HK-2 (cell line): ENCODE results near the gene HIVEP3.

Experiments used
- DNase-seq: peaks from one replicate; pipeline ENCODE4 v3.0.0-alpha.2; 2018; ENCODE audit not compliant: unreplicated experiment

HIVEP3 gene

GRCh38 chr1:41517062-41517438 is 401.7 kb downstream of the HIVEP3 start:
- no peak for DNase-seq

- DNase-seq, result peak; percentile 91
These were observed 402.3 kb downstream of the HIVEP3 start for GRCh38 chr1:41516168-41517061.

- no peak for DNase-seq
These were observed 402.9 kb downstream of the HIVEP3 start for GRCh38 chr1:41515778-41516167.

- DNase-seq, result no peak
These were observed 403.5 kb downstream of the HIVEP3 start for GRCh38 chr1:41515131-41515678.

- DNase-seq, result no peak
These were observed 404.3 kb downstream of the HIVEP3 start for GRCh38 chr1:41514381-41514780.

GRCh38 chr1:41513383-41513735 is 405.4 kb downstream of the HIVEP3 start:
- DNase-seq, result no peak

- no peak for DNase-seq
These were observed 405.9 kb downstream of the HIVEP3 start for GRCh38 chr1:41512701-41513382.

- DNase-seq, result no peak
These were observed 407.5 kb downstream of the HIVEP3 start for GRCh38 chr1:41511239-41511540.

GRCh38 chr1:41510531-41511238 is 408.0 kb downstream of the HIVEP3 start:
- no peak for DNase-seq

GRCh38 chr1:41509270-41509671 is 409.5 kb downstream of the HIVEP3 start:
- DNase-seq, result no peak

GRCh38 chr1:41508290-41508689 is 410.4 kb downstream of the HIVEP3 start:
- no peak for DNase-seq

- DNase-seq, result no peak
These were observed 410.9 kb downstream of the HIVEP3 start for GRCh38 chr1:41507836-41508235.

GRCh38 chr1:41507110-41507720 is 411.5 kb downstream of the HIVEP3 start:
- no peak for DNase-seq

GRCh38 chr1:41504114-41505035 is 414.3 kb downstream of the HIVEP3 start:
- peak; percentile 57 for DNase-seq

GRCh38 chr1:41503538-41504113 is 415.1 kb downstream of the HIVEP3 start:
- DNase-seq, result no peak

- no peak for DNase-seq
These were observed 415.8 kb downstream of the HIVEP3 start for GRCh38 chr1:41502912-41503311.

GRCh38 chr1:41501581-41501980 is 417.1 kb downstream of the HIVEP3 start:
- no peak for DNase-seq

GRCh38 chr1:41500781-41501518 is 417.8 kb downstream of the HIVEP3 start:
- DNase-seq, result no peak

- DNase-seq, result no peak
These were observed 418.3 kb downstream of the HIVEP3 start for GRCh38 chr1:41500378-41500777.

- DNase-seq, result no peak
These were observed 419.1 kb downstream of the HIVEP3 start for GRCh38 chr1:41499591-41499990.
